ENCODE measurements around the gene ZNF784. TPM values are rescaled to one million over a fixed set of nuclear protein-coding genes. Genes with fewer than 3 reads are reported as not detected.

Gene ZNF784
- total RNA-seq, 4 donors from 2014 or later: 5.7 to 10.3 (median 8.3) TPM

DNA sequence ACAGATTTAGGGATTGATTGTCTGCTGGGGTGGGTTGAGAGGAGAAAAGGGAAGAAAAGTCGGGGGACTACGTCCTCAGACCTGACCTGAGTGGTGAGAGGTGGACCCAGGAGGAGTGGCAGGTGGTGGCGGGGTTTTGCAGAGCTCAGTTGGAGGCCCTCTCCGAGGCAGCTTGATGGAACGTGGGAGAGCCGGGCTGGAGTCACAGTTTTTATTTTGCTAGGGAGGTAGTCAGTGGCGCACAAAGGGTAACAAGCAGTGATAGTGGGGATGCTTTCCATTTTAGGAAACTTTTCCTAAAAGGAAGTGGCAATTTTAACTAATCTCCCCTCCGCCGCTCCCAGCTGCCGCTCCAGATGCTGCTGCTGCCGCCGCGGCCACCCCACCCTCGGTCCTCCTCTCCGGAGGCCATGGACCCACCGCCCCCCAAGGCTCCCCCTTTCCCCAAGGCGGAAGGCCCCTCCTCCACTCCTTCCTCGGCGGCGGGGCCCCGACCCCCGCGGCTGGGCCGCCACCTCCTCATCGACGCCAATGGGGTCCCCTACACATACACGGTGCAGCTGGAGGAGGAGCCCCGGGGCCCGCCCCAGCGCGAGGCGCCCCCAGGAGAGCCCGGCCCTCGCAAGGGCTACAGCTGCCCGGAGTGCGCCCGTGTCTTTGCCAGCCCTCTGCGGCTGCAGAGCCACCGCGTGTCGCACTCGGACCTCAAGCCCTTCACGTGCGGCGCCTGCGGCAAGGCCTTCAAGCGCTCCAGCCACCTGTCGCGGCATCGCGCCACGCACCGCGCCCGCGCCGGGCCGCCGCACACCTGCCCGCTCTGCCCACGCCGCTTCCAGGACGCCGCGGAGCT is 18.0 kb upstream of the ZNF784 start:
- TF ChIP-seq, protein P1, sequence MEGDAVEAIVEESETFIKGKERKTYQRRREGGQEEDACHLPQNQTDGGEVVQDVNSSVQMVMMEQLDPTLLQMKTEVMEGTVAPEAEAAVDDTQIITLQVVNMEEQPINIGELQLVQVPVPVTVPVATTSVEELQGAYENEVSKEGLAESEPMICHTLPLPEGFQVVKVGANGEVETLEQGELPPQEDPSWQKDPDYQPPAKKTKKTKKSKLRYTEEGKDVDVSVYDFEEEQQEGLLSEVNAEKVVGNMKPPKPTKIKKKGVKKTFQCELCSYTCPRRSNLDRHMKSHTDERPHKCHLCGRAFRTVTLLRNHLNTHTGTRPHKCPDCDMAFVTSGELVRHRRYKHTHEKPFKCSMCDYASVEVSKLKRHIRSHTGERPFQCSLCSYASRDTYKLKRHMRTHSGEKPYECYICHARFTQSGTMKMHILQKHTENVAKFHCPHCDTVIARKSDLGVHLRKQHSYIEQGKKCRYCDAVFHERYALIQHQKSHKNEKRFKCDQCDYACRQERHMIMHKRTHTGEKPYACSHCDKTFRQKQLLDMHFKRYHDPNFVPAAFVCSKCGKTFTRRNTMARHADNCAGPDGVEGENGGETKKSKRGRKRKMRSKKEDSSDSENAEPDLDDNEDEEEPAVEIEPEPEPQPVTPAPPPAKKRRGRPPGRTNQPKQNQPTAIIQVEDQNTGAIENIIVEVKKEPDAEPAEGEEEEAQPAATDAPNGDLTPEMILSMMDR (IDR thresholded peaks at IDR 0.05): no peak
- TF ChIP-seq POLR2A (IDR thresholded peaks at IDR 0.05): no peak
- intact Hi-C loops (cut with DNase I; ENCODE audit: low total_unique reads): loop anchor here (5.0 kb wide), 1 partner anchor 235 kb away; the partner anchor contains the start of gene UBE2S
- no peak overlapping the region for H3K4me3 ChIP-seq (ENCODE audit: low read depth, poor library complexity, severe bottlenecking)
- WGBS, 2 donors: 1 to 2% methylated on average over 35 to 43 of the region's 65 CpGs
- DNase-seq (ENCODE audit: low spot score in 2 of 2): no peak

DNA sequence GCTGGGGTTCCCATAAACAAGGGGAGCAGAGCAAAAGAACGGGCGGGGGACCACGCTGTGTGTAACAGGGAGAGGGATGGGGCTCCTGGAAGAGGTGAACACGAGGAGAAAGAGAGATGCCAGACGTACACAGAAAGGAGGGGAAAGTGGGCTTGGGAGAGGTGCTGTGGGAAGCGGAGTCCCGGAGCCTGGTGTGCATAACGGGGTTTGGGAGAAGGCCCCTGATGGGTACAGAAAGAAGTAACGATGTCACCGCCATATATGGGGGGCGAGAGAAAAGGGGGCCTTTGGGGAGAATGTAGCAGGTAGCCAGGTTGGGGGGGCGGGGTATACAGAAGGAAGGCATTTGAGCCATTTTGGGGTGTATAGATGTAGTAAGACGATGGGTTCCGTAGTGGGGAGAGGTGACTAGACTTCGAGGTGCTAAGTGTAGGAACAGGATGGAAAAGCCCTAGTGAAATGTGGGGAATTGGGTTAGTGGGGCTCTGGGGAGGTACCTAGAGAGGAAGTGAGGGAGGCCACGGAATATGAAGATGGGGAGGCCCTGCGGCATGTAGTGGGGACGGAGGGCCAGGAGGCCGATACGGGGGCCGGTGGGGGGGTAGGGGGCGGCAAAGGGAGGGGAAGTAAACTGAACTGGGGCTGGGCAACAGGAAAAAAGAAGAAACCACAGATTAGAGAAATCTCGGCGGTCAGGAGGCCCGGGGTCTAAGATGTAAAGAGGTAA is 17.2 kb upstream of the ZNF784 start:
- no peak for DNase-seq (ENCODE audit: low spot score in 2 of 2)
- intact Hi-C loops (cut with DNase I; ENCODE audit: low total_unique reads): loop anchor here (5.0 kb wide), 1 partner anchor 234 kb away; the partner anchor contains the start of gene UBE2S
- H3K4me3 ChIP-seq (ENCODE audit: low read depth, poor library complexity, severe bottlenecking): peak overlapping the region; percentile 48
- 1% methylated on average over 25 of the region's 25 CpGs for WGBS, 2 donors
- TF ChIP-seq, protein P1 (IDR thresholded peaks at IDR 0.05): no peak
- no peak for TF ChIP-seq POLR2A (IDR thresholded peaks at IDR 0.05)

DNA sequence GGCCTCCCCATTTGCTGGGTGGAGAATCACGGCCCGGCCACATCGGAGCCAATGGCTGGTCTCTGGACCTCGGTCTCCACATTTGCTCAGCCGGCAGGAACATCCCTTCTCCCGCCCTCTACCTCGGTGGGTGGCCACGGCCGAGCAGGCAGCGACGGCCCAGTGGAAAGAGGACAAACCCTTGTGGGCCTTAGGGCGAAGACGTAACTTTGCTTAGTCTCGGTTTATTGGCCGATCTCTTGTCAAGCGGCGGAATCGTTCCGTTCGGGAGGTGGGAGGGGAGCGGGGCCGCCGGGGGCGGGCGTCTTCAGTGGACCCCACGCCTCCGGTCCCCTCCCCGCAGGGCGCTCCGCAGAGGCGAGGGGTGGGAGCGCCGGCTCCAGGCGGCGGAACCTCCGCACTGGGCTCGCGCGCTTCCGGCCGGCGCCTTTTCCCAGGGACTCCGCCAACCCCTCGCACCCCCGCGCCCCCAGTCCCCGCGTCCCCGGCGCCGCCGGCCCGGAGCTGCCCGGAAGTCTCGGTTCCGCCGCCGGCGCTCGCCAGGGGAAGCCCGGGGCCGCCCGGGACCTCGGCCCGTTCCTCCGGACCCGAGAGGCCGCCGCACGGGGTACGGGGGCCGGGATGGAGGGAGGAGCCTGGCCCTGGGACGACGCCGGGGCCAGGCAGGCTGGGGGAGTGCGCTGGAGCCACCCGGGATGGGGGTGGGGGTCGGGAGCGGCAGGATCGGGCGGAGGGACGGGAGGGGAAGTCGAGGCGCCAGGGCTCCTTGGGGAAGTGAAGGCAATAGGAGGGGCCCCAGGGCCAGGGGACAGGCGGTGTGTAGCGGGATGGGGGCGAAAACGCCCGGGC is 16.4 kb upstream of the ZNF784 start, which contains the start of gene ZNF580:
ZNF580 (plus strand) TSS at position 426 of the 849 bp plus-strand sequence. CDS start 1,507 bp downstream, outside the sequence.
- H3K4me3 ChIP-seq (ENCODE audit: low read depth, poor library complexity, severe bottlenecking): peak within 1 kb of the TSS; percentile 48
- DNase-seq (ENCODE audit: low spot score in 2 of 2): peak in 1 of 2 donors; percentile 93
- intact Hi-C loops (cut with DNase I; ENCODE audit: low total_unique reads): loop anchor here (5.0 kb wide), 1 partner anchor 234 kb away; the partner anchor contains the start of gene UBE2S
- 0 to 1% methylated on average over 36 to 41 of the region's 89 CpGs for WGBS, 2 donors
- TF ChIP-seq, protein P1 (IDR thresholded peaks at IDR 0.05): no peak
- no peak for TF ChIP-seq POLR2A (IDR thresholded peaks at IDR 0.05)

DNA sequence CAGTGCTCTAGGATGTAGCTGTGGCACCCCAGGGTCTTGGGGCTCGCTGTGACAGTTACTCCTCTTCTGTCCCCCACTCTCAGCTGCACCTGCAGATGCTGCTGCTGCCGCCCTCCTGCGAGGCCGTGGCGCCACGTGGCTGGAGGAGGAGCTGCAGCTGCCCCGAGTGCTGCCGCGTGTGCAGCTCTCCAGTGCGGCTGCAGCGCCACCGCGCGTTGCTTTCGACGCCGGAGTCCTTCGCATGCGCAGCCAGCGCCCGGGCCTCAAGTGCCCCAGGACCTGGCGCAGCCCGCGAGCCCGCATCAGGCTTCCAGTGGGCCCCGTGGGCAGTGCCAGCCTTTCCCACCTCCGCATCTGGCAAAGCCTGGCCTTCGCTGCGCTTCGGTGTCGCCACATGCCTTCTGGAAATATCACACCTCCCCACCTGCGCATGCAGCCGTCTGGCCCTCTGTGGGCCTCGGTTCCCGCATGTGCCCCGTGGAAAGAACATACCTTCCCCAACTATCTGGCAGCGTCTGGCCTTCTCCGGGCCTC is 15.7 kb upstream of the ZNF784 start:
- 5 to 14% methylated on average over 17 to 27 of the region's 38 CpGs for WGBS, 2 donors
- intact Hi-C loops (cut with DNase I; ENCODE audit: low total_unique reads): loop anchor here (5.0 kb wide), 1 partner anchor 233 kb away; the partner anchor contains the start of gene UBE2S
- H3K4me3 ChIP-seq (ENCODE audit: low read depth, poor library complexity, severe bottlenecking): peak overlapping the region; percentile 48
- no peak for DNase-seq (ENCODE audit: low spot score in 2 of 2)
- TF ChIP-seq POLR2A (IDR thresholded peaks at IDR 0.05): no peak
- TF ChIP-seq, protein P1 (IDR thresholded peaks at IDR 0.05): no peak

DNA sequence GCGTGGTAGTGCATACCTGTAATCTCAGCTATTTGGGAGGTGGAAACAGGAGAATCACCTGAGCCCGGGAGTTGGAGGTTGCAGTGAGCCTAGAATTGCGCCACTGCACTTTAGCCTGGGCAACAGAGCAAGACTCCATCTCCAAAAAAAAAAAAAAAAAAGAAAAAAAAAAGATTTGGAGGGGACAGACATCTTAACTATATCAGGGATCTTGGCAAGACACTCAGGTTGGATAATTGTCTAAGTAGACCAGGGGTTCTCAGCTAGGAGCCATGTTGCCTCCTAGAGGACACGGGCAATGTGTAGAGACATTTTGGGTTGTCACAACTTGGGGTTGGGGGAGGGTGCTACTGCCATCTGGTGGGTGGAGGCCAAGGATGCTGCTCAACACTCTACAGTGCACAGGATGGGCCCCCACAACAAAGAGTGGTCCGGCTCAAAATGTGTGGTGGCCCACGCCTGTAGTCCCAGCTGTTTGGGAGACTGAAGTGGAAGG is 14.5 kb upstream of the ZNF784 start:
- TF ChIP-seq, protein P1 (IDR thresholded peaks at IDR 0.05): no peak
- no peak for TF ChIP-seq POLR2A (IDR thresholded peaks at IDR 0.05)
- H3K4me3 ChIP-seq (ENCODE audit: low read depth, poor library complexity, severe bottlenecking): no peak overlapping the region
- peak in 1 of 2 donors; percentile 88 for DNase-seq (ENCODE audit: low spot score in 2 of 2)
- intact Hi-C loops (cut with DNase I; ENCODE audit: low total_unique reads): no loop called here
- 80 to 84% methylated on average over 6 of the region's 6 CpGs for WGBS, 2 donors

Measured in lower leg skin (tissue), 4 donors.